ENCODE measurements around the gene HES3.
A peak's percentile ranks its signal among the peaks of the same experiment; 100 is the strongest.

HES3 gene

DNA sequence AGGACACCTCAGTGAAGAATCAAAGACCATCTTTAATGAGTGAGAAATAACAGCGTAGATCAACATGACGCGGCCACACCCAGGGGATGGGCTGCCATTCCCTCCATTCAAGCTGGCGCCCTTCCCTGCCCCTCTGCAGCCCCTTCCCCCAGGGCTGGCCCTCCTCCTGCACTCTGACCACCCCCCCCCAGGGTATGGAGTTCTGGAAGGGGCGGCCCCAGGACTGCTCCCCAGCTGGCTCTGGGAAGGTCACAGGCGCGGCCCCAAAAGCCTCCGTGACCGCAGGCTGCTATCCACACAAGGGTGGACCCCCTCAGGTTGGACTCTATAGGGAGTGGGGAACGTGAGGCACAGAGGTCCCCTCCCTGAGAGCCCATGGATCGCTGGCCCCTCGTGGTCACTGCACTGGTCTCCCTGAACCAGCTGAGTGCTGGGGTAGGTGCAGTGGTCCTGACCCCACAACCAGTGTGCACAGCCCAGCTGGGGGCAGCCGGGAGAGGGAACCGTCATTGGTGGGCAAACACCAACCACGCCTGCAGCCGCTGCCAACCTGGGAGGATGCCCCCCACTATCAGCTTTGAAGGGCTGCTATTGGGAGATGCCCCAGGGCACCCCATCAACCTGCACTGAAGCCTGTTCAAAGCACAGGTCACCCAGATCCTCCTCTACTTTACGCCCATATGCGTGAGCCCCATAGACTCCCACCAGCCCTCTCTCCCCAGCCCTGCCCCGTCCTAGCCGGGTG is 33.0 kb downstream of the HES3 start:
- H3K4me3 ChIP-seq (ENCODE audit: low read depth, low read length): no peak overlapping the region
- no peaks in the 10 kb centered on the region for H3K27me3 ChIP-seq (ENCODE audit: insufficient read depth, low read depth, severe bottlenecking)
- H3K36me3 ChIP-seq: peaks cover 20% of the 10 kb centered on the region
- no peak overlapping the region for H3K27ac ChIP-seq
- H3K9me3 ChIP-seq (ENCODE audit: severe bottlenecking): no peaks in the 10 kb centered on the region
- TF ChIP-seq CTCF (IDR thresholded peaks at IDR 0.05; ENCODE audit: low read depth, low read length): no peak
- no peak for DNase-seq

DNA sequence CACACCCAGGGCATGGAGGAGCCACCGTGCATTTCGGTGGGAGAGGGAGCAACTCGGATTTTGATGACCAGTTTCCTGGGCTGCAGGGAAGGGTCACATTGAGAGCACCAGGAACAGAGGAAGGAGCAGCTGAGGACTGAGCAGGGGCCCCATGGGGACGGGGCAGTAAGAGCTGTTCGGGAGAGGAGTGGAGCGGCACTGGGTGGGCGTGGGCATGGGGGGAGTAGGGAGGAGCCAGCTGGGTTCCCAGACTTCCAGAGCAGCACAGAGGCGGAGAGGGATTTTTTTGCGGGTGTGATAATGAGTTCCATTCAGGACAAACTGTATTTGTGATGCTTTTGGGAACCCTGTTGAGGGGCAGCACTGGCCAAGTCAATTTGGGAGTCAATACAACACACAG is 34.3 kb downstream of the HES3 start:
- H3K36me3 ChIP-seq: peaks cover 16% of the 10 kb centered on the region
- DNase-seq: no peak
- no peak overlapping the region for H3K27ac ChIP-seq
- no peaks in the 10 kb centered on the region for H3K9me3 ChIP-seq (ENCODE audit: severe bottlenecking)
- H3K4me3 ChIP-seq (ENCODE audit: low read depth, low read length): no peak overlapping the region
- no peaks in the 10 kb centered on the region for H3K27me3 ChIP-seq (ENCODE audit: insufficient read depth, low read depth, severe bottlenecking)
- TF ChIP-seq CTCF (IDR thresholded peaks at IDR 0.05; ENCODE audit: low read depth, low read length): no peak

- H3K4me3 ChIP-seq (ENCODE audit: low read depth, low read length): no peak overlapping the region
- H3K9me3 ChIP-seq (ENCODE audit: severe bottlenecking): no peaks in the 10 kb centered on the region
- peaks cover 13% of the 10 kb centered on the region for H3K36me3 ChIP-seq
- TF ChIP-seq CTCF (IDR thresholded peaks at IDR 0.05; ENCODE audit: low read depth, low read length): no peak
- H3K27ac ChIP-seq: no peak overlapping the region
- DNase-seq: no peak
- no peaks in the 10 kb centered on the region for H3K27me3 ChIP-seq (ENCODE audit: insufficient read depth, low read depth, severe bottlenecking)
These were observed 35.1 kb downstream of the HES3 start for GRCh38 chr1:6279066-6279465.

DNA sequence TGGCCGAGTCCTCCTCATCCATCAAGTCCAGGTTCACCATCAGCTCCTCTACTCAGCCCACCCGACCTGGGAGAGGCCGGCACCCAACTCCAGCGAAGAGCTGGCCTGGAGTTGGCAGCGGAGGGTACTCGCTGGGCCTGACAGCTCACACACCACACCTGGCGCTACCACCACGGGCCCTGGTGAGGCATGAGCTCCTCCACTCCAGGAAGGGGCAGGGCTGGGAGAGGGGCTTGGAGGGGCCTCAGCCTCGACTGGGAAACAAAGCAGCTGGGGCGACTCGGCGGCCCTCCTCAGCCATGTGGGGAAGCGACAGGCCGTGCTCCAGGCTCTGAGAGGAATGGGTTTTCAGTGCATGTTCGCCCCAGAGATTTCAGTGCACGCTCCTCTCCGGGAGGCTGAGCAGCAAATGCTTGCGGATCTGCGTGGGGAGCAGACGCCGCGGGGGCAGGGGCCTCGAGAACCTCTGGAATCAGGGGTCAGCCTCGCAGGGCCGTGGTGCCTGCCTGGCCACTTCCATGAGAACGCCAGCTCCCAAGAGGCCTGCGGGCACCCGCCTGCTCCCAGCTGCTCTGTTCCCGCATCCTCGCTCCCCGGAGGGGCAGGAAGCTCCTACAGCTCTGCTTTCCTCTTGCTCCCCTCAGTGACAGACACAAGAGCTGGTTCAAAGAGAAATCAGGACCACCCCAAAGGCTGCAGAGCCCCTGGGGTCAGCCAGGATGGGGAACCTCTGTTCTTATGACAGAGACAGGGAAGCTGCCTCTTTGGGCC is 35.8 kb downstream of the HES3 start:
- no peak for TF ChIP-seq CTCF (IDR thresholded peaks at IDR 0.05; ENCODE audit: low read depth, low read length)
- H3K27me3 ChIP-seq (ENCODE audit: insufficient read depth, low read depth, severe bottlenecking): no peaks in the 10 kb centered on the region
- no peak overlapping the region for H3K27ac ChIP-seq
- H3K9me3 ChIP-seq (ENCODE audit: severe bottlenecking): no peaks in the 10 kb centered on the region
- peaks cover 13% of the 10 kb centered on the region for H3K36me3 ChIP-seq
- no peak for DNase-seq
- H3K4me3 ChIP-seq (ENCODE audit: low read depth, low read length): no peak overlapping the region

- H3K27me3 ChIP-seq (ENCODE audit: insufficient read depth, low read depth, severe bottlenecking): no peaks in the 10 kb centered on the region
- H3K27ac ChIP-seq: no peak overlapping the region
- peak; percentile 76 for TF ChIP-seq CTCF (IDR thresholded peaks at IDR 0.05; ENCODE audit: low read depth, low read length)
- no peaks in the 10 kb centered on the region for H3K9me3 ChIP-seq (ENCODE audit: severe bottlenecking)
- H3K36me3 ChIP-seq: peaks cover 13% of the 10 kb centered on the region
- H3K4me3 ChIP-seq (ENCODE audit: low read depth, low read length): no peak overlapping the region
- DNase-seq: peak; percentile 64
These were observed 36.9 kb downstream of the HES3 start for GRCh38 chr1:6280761-6281451.
